ENCODE data around the gene CUZD1. TPM values are rescaled to one million over a fixed set of nuclear protein-coding genes. Genes with fewer than 3 reads are reported as not detected.
A peak's percentile ranks its signal among the peaks of the same experiment; 100 is the strongest.

CUZD1 gene
- total and polyA plus RNA-seq, 2 donors (not counting 1 experiment from before 2014, with no cell fraction given): 0.50 to 0.53 TPM

DNA sequence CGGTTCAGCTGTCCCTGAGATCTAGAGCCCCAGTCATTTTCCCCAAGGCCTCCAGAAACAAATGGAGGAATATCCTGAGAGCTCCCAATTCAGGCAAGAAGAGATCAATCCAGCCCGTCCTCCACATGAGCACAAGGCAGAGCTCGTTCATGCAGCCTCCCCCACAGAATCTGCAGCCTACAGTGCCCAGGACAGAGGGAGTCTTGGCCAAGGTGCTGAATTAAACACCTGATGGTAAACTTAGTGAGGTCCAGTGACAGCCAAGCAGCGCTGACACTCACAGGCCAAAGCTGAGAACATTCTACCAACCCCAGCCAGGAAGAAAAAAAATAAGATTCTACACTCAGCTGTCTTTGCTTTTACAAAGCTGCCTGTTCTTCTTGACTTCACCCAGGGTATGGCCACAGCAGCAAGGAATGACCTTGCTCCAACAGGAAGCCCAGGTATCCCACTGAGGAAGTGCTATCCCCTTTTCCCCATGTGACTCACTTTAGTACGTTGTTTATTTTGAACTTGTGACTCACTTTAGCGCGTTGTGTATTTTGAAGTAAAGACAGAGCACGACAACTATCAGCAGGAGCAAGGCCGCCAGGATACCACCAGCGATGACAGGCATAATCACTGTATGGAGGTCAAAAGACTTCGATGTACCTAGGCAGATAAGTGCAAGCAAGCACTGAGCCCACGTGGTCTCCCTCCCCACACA lies 4.4 kb upstream of the CUZD1 start:
- Histone ChIP-seq H4K20me1 (ENCODE audit: control insufficient read depth, extremely low read depth, insufficient read depth, low read length) (no peaks in the 10 kb centered on the region), H2AFZ (ENCODE audit: low read length) (no peak overlapping the region), H3K4me1 (ENCODE audit: control insufficient read depth, extremely low read depth, insufficient read depth, low read length) (peaks cover 30% of the 10 kb centered on the region), H3K4me2 (ENCODE audit: extremely low read depth, insufficient read depth, low read length) (no peak overlapping the region), H3K27me3 (ENCODE audit: control insufficient read depth, insufficient read depth, low read length) (no peaks in the 10 kb centered on the region), H3K27ac (ENCODE audit: insufficient read depth, low read length) (no peak overlapping the region), H3K36me3 (ENCODE audit: control insufficient read depth, insufficient read depth, low read length) (no peaks in the 10 kb centered on the region), H3K4me3 (replicated peaks in 1 of 4; ENCODE audit: control extremely low read depth in 1 of 4, insufficient read depth in 1 of 4, low read depth in 3 of 4, low read length in 4 of 4) (no peak overlapping the region), H3K79me2 (ENCODE audit: control insufficient read depth, insufficient read depth, low read length) (peaks cover 5% of the 10 kb centered on the region), H3K9me3 (ENCODE audit: control insufficient read depth, insufficient read depth, low read depth, low read length) (no peaks in the 10 kb centered on the region), H3K9ac (ENCODE audit: insufficient read depth, low read length) (no peak overlapping the region)
- no peak for TF ChIP-seq EZH2 (IDR thresholded peaks at IDR 0.05; ENCODE audit: low read length, missing control alignments)
- TF ChIP-seq, protein P1, sequence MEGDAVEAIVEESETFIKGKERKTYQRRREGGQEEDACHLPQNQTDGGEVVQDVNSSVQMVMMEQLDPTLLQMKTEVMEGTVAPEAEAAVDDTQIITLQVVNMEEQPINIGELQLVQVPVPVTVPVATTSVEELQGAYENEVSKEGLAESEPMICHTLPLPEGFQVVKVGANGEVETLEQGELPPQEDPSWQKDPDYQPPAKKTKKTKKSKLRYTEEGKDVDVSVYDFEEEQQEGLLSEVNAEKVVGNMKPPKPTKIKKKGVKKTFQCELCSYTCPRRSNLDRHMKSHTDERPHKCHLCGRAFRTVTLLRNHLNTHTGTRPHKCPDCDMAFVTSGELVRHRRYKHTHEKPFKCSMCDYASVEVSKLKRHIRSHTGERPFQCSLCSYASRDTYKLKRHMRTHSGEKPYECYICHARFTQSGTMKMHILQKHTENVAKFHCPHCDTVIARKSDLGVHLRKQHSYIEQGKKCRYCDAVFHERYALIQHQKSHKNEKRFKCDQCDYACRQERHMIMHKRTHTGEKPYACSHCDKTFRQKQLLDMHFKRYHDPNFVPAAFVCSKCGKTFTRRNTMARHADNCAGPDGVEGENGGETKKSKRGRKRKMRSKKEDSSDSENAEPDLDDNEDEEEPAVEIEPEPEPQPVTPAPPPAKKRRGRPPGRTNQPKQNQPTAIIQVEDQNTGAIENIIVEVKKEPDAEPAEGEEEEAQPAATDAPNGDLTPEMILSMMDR (conservative IDR thresholded peaks at IDR 0.05 in 1 of 2, IDR thresholded peaks at IDR 0.05 in 1 of 2; ENCODE audit: low read depth in 1 of 2, low read length in 2 of 2): no peak
- DNase-seq (ENCODE audit: low read depth in 2 of 2): peak in 1 of 2 donors; percentile 29

DNA sequence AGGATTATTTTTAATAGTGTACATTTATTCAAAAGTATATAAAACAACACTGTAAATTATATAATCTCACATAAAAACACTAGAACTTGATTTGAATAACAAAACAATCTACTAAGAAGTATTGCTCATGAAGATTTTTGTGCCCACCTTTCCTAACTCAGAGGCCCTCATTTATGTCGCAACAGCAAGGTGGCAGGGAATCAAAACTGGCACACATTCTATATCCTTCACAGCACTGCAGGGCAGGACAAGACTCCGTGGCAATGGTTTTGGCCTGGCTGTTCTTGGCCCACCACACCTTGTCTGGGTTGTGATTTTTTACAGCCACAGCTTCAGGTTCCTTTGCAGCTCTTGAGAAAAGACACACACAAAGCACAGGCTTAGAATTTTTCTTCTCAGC lies 3.4 kb upstream of the CUZD1 start:
- Histone ChIP-seq H3K79me2 (ENCODE audit: control insufficient read depth, insufficient read depth, low read length) (peaks cover 5% of the 10 kb centered on the region), H3K4me1 (ENCODE audit: control insufficient read depth, extremely low read depth, insufficient read depth, low read length) (peaks cover 20% of the 10 kb centered on the region), H3K36me3 (ENCODE audit: control insufficient read depth, insufficient read depth, low read length) (no peaks in the 10 kb centered on the region), H2AFZ (ENCODE audit: low read length) (no peak overlapping the region), H3K9ac (ENCODE audit: insufficient read depth, low read length) (no peak overlapping the region), H4K20me1 (ENCODE audit: control insufficient read depth, extremely low read depth, insufficient read depth, low read length) (no peaks in the 10 kb centered on the region), H3K4me3 (replicated peaks in 1 of 4; ENCODE audit: control extremely low read depth in 1 of 4, insufficient read depth in 1 of 4, low read depth in 3 of 4, low read length in 4 of 4) (no peak overlapping the region), H3K9me3 (ENCODE audit: control insufficient read depth, insufficient read depth, low read depth, low read length) (no peaks in the 10 kb centered on the region), H3K4me2 (ENCODE audit: extremely low read depth, insufficient read depth, low read length) (no peak overlapping the region), H3K27ac (ENCODE audit: insufficient read depth, low read length) (no peak overlapping the region), H3K27me3 (ENCODE audit: control insufficient read depth, insufficient read depth, low read length) (no peaks in the 10 kb centered on the region)
- TF ChIP-seq EZH2 (IDR thresholded peaks at IDR 0.05; ENCODE audit: low read length, missing control alignments): no peak
- TF ChIP-seq, protein P1 (conservative IDR thresholded peaks at IDR 0.05 in 1 of 2, IDR thresholded peaks at IDR 0.05 in 1 of 2; ENCODE audit: low read depth in 1 of 2, low read length in 2 of 2): no peak
- DNase-seq (ENCODE audit: low read depth in 2 of 2): no peak

DNA sequence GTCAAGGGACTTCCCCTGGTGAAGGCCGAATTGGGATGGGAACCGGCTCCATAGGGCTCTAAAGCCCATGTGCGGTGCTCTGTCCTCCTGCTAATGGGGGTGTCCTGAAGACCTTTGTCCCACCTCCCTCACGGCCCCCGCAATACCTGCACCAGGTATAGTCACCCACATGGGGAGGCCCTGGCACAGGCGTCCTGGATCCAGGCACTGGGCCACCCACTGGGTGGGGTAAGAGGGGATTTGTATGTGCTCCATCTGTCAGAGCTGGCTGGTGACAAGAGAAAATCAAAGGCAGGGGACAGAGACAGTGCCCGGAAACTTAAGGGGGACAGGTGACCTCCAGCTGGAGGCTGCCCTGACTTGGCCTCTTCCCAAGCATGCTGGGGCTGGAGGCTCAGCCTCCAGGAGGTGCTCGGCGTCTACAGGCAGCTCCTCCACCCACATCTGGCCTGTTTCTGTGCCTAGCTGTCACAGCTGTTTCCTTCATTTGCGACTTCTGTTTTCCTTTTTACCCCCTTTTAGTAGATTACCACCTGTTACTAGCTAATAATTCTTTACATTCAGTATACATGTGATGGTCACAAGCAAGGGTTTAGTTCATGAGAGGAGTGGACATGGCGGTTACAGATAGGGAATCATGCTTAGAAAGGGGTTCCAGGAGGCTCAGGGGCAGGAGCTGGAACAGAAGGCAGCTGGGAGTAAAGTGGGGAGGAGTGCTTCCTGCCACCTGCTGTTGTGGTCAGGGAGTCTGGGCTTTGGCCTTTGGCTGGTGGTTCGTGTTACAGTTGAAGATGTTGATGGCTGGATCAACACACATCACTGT lies 2.3 kb upstream of the CUZD1 start:
- Histone ChIP-seq H2AFZ (ENCODE audit: low read length) (no peak overlapping the region), H3K9me3 (ENCODE audit: control insufficient read depth, insufficient read depth, low read depth, low read length) (no peaks in the 10 kb centered on the region), H3K4me3 (replicated peaks in 1 of 4; ENCODE audit: control extremely low read depth in 1 of 4, insufficient read depth in 1 of 4, low read depth in 3 of 4, low read length in 4 of 4) (no peak overlapping the region), H3K27me3 (ENCODE audit: control insufficient read depth, insufficient read depth, low read length) (no peaks in the 10 kb centered on the region), H3K4me2 (ENCODE audit: extremely low read depth, insufficient read depth, low read length) (no peak overlapping the region), H3K36me3 (ENCODE audit: control insufficient read depth, insufficient read depth, low read length) (no peaks in the 10 kb centered on the region), H3K9ac (ENCODE audit: insufficient read depth, low read length) (no peak overlapping the region), H3K79me2 (ENCODE audit: control insufficient read depth, insufficient read depth, low read length) (peaks cover 3% of the 10 kb centered on the region), H3K4me1 (ENCODE audit: control insufficient read depth, extremely low read depth, insufficient read depth, low read length) (peaks cover 12% of the 10 kb centered on the region), H3K27ac (ENCODE audit: insufficient read depth, low read length) (no peak overlapping the region), H4K20me1 (ENCODE audit: control insufficient read depth, extremely low read depth, insufficient read depth, low read length) (no peaks in the 10 kb centered on the region)
- TF ChIP-seq, protein P1 (conservative IDR thresholded peaks at IDR 0.05 in 1 of 2, IDR thresholded peaks at IDR 0.05 in 1 of 2; ENCODE audit: low read depth in 1 of 2, low read length in 2 of 2): no peak
- no peak for TF ChIP-seq EZH2 (IDR thresholded peaks at IDR 0.05; ENCODE audit: low read length, missing control alignments)
- DNase-seq (ENCODE audit: low read depth in 2 of 2): peak; percentile 11 to 30

Measured in fibroblast of lung (primary cell).